Ovary (tissue), 9 donors: ENCODE data around the gene LPCAT1. TPM values are rescaled to one million over a fixed set of nuclear protein-coding genes. Genes with fewer than 3 reads are reported as not detected.

ENCODE experiments used
- DNase-seq, 5 donors: peaks; one replicate each; pipeline ENCODE4 v3.0.0-alpha.2; 2019 to 2020
- H3K27ac ChIP-seq, 2 donors: fragments of 200-600 bp; one replicate each; pipeline versions ENCODE4 v1.5.1 to v1.8.0; 2019 to 2022
- H3K27me3 ChIP-seq: fragments of 200-600 bp; one replicate; pipeline ENCODE4 v1.8.0; 2022
- H3K36me3 ChIP-seq: fragments of 200-600 bp; sonication (generic); one replicate; pipeline ENCODE4 v1.5.1; 2019
- H3K4me1 ChIP-seq: one replicate; pipeline ENCODE4 v1.8.1; 2013; ENCODE audit warnings: mild to moderate bottlenecking, moderate library complexity; ENCODE audit not compliant: insufficient read depth
- H3K4me3 ChIP-seq: fragments of 200-600 bp; sonication (generic); one replicate; pipeline ENCODE4 v1.5.1; 2017
- H3K9me3 ChIP-seq, 2 donors: fragments of 200-600 bp in 1 of 2; sonication (generic) in 1 of 2; one replicate each; pipeline versions ENCODE4 v1.5.1 to v1.8.1; 2013 to 2019; ENCODE audit warnings: mild to moderate bottlenecking in 1 of 2, moderate library complexity in 1 of 2
- CTCF ChIP-seq, 3 donors: fragments of 450-650 bp in 2 of 3; fragments of 200-600 bp in 1 of 3; IDR thresholded peaks; one replicate each; pipeline versions ENCODE4 v1.5.1 to v1.8.0; 2016 to 2022; ENCODE audit warnings: antibody characterized with exemption in 3 of 3, mild to moderate bottlenecking in 1 of 3
- EP300 ChIP-seq: sonication (generic); formaldehyde crosslinking; IDR thresholded peaks from one replicate; pipeline ENCODE4 v1.6.1; 2017; ENCODE audit warnings: antibody characterized with exemption
- POLR2A ChIP-seq: fragments of 450-650 bp; IDR thresholded peaks from one replicate; pipeline ENCODE4 v1.6.1; 2017; ENCODE audit warnings: antibody characterized with exemption, mild to moderate bottlenecking, moderate library complexity
- WGBS, 3 donors: extraction: QIAGEN DNeasy Blood & Tissue Kit in 1 of 3; methylation state at CpG; one replicate each; pipeline versions ENCODE4 v1.1.5 to v1.1.7; 2013 to 2017; 5-methylcytosine and 5-hydroxymethylcytosine counted together
- intact Hi-C, 4 donors: fragments of 100-400 bp; cut with DNase I; formaldehyde crosslinking; loops; one replicate each; pipeline versions ENCODE4 v1.11.0 to v1.15.1; 2022 to 2023
- polyA plus RNA-seq, 2 donors: library from polyadenylated mRNA; stranded (reverse); fragments of 200-250 nt in 1 of 2; fragments of 350-450 nt in 1 of 2; fragmentation: Illumina TruSeq in 1 of 2; extraction: RNeasy Lipid Tissue Mini Kit (QIAGEN cat#74804) in 1 of 2; gene quantifications; one replicate each; pipeline ENCODE4 v1.2.3, GENCODE V29; 2013 to 2014
- total RNA-seq, 7 donors: library from RNA; depleted of rRNA in 2 of 7; stranded (reverse); fragments of >200 nt in 2 of 7; fragmentation: NEBNext Ultra II Directional in 3 of 7; extraction: Animal tissue kit (Norgen Biotek cat#: 25700) in 3 of 7; gene quantifications; one replicate each; pipeline versions ENCODE4 v1.1.0 to v1.2.4, GENCODE V29; 2016 to 2023
- donor health status: DM: no; HTN: no; CAD: no; lungs with moderate emphysema.
- donor health status: DM: no; HTN: no; CAD: no.
- donor health status: Bipolar disorder and iron deficiency.
- donor health status: DM: yes; HTN: yes; CAD: no.
- donor health status: DM: no; HTN: no; CAD: no.
- donor health status: DM: yes; HTN: yes; CAD: no.

Gene LPCAT1
- total and polyA plus RNA-seq, 9 donors: 13.0 to 57.1 (median 25.3) TPM

- Histone ChIP-seq H3K27ac (no peak overlapping the region), H3K36me3 (no peaks in the 10 kb centered on the region), H3K4me3 (no peak overlapping the region), H3K9me3 (peaks cover 0 to 7% of the 10 kb centered on the region in 2 donors), H3K27me3 (no peaks in the 10 kb centered on the region), H3K4me1 (no peaks in the 10 kb centered on the region)
- no peak for TF ChIP-seq CTCF (IDR thresholded peaks at IDR 0.05)
- TF ChIP-seq POLR2A: no peak
- no peak for TF ChIP-seq EP300
- WGBS, 3 donors: 78 to 81% (median 81%) methylated on average over 2 of the region's 2 CpGs
- DNase-seq: no peak
- intact Hi-C loops: no loop called here
These were observed 70.1 kb downstream of the LPCAT1 start for GRCh38 chr5:1453613-1454012.

- TF ChIP-seq CTCF (IDR thresholded peaks at IDR 0.05) (no peak), EP300 (no peak), POLR2A (no peak)
- intact Hi-C loops: no loop called here
- Histone ChIP-seq H3K9me3 (peaks cover 0 to 7% of the 10 kb centered on the region in 2 donors), H3K27me3 (no peaks in the 10 kb centered on the region), H3K36me3 (no peaks in the 10 kb centered on the region), H3K4me3 (no peak overlapping the region), H3K4me1 (no peaks in the 10 kb centered on the region), H3K27ac (no peak overlapping the region)
- WGBS, 3 donors: 84 to 86% (median 86%) methylated on average over 12 of the region's 12 CpGs
- no peak for DNase-seq
These were observed 74.6 kb downstream of the LPCAT1 start for GRCh38 chr5:1449081-1449630.

GRCh38 chr5:1448511-1449011, 75.2 kb downstream of the LPCAT1 start:
- Histone ChIP-seq H3K27me3 (no peaks in the 10 kb centered on the region), H3K4me1 (no peaks in the 10 kb centered on the region), H3K27ac (no peak overlapping the region), H3K4me3 (no peak overlapping the region), H3K9me3 (peaks cover 0 to 2% of the 10 kb centered on the region in 2 donors), H3K36me3 (no peaks in the 10 kb centered on the region)
- TF ChIP-seq CTCF (IDR thresholded peaks at IDR 0.05) (no peak), POLR2A (no peak), EP300 (no peak)
- DNase-seq: no peak
- intact Hi-C loops: no loop called here
- WGBS, 3 donors: 68 to 75% (median 69%) methylated on average over 5 of the region's 5 CpGs

GRCh38 chr5:1447671-1448361, 75.9 kb downstream of the LPCAT1 start:
- TF ChIP-seq POLR2A (no peak), CTCF (IDR thresholded peaks at IDR 0.05) (no peak), EP300 (no peak)
- DNase-seq: no peak
- H3K27me3 ChIP-seq: no peaks in the 10 kb centered on the region
- H3K27ac ChIP-seq: no peak overlapping the region
- H3K36me3 ChIP-seq: no peaks in the 10 kb centered on the region
- WGBS, 3 donors: 52 to 64% (median 55%) methylated on average over 15 to 16 of the region's 16 CpGs
- intact Hi-C loops: no loop called here
- no peaks in the 10 kb centered on the region for H3K4me1 ChIP-seq
- no peak overlapping the region for H3K4me3 ChIP-seq
- no peaks in the 10 kb centered on the region for H3K9me3 ChIP-seq
